ENCODE data around the gene POLR2I. TPM values are rescaled to one million over a fixed set of nuclear protein-coding genes. Genes with fewer than 3 reads are reported as not detected.

The POLR2I gene
- total RNA-seq, 1 donor from 2014 or later = 42.9 TPM

Other genes with a start within 250 kb of the POLR2I start
- 1.9 and 2.5 TPM in 2 replicates for gene APLP1, start 246.3 kb downstream of the POLR2I start, total RNA-seq
- gene NFKBID, start 214.3 kb downstream of the POLR2I start, total RNA-seq = 2.7 and 3.2 TPM in 2 replicates
- 0.19 TPM in 1 of 2 replicates, not detected in the other for gene HCST, start 212.3 kb downstream of the POLR2I start, total RNA-seq
- not detected in 2 replicates for gene TYROBP, start 206.6 kb downstream of the POLR2I start, total RNA-seq
- 3.6 and 3.7 TPM in 2 replicates for gene LRFN3, start 178.5 kb downstream of the POLR2I start, total RNA-seq
- 10.1 and 19.6 TPM in 2 replicates for gene SDHAF1, start 119.7 kb downstream of the POLR2I start, total RNA-seq
- 0.17 TPM in 1 of 2 replicates, not detected in the other for gene SYNE4, start 106.1 kb downstream of the POLR2I start, total RNA-seq
- 12.3 and 15.3 TPM in 2 replicates for gene ALKBH6, start 100.7 kb downstream of the POLR2I start, total RNA-seq
- 6.7 and 7.8 TPM in 2 replicates for gene CLIP3, start 82.0 kb downstream of the POLR2I start, total RNA-seq
- gene THAP8, start 60.6 kb downstream of the POLR2I start, total RNA-seq = 1.6 and 2.6 TPM in 2 replicates
- gene WDR62, start 60.0 kb downstream of the POLR2I start, total RNA-seq = 2.2 and 8.0 TPM in 2 replicates
- not detected in 2 replicates for gene OVOL3, start 3.7 kb downstream of the POLR2I start, total RNA-seq
- 201 and 226 TPM in 2 replicates for gene TBCB, start 593 bp upstream of the POLR2I start, total RNA-seq
- 314 and 443 TPM in 2 replicates for gene CAPNS1, start 25.2 kb upstream of the POLR2I start, total RNA-seq
- 7.1 and 24.0 TPM in 2 replicates for gene COX7A1, start 37.6 kb upstream of the POLR2I start, total RNA-seq
- gene ZNF565, start 99.8 kb upstream of the POLR2I start, total RNA-seq = 2.4 and 6.5 TPM in 2 replicates
- 123 and 131 TPM in 2 replicates for gene ZNF146, start 100.2 kb upstream of the POLR2I start, total RNA-seq

All from dermis blood vessel endothelial cell (primary cell).